ENCODE data around the gene MMP8.

Gene MMP8

GRCh38 chr11:102719620-102720277, 5.0 kb downstream of the MMP8 start:
- DNase-seq, result no peak

- DNase-seq, result no peak
Measured at GRCh38 chr11:102717280-102717679, 7.5 kb downstream of the MMP8 start.

- DNase-seq, result no peak
Measured at GRCh38 chr11:102716527-102716926, 8.2 kb downstream of the MMP8 start.

GRCh38 chr11:102712137-102712536, 12.6 kb downstream of the MMP8 start:
- DNase-seq, result no peak

GRCh38 chr11:102709201-102709945, 15.4 kb downstream of the MMP8 start:
- no peak for DNase-seq

- DNase-seq, result no peak
Measured at GRCh38 chr11:102708654-102709053, 16.1 kb downstream of the MMP8 start.

GRCh38 chr11:102705626-102706025, 19.1 kb downstream of the MMP8 start, which contains the start of gene MMP27:
Gene MMP27, minus strand, starts transcription at chr11:102705769. Its CDS starts 55 bp downstream, at chr11:102705714.
- DNase-seq, result no peak

- DNase-seq, result no peak
Measured at GRCh38 chr11:102704841-102705240, 19.9 kb downstream of the MMP8 start.

GRCh38 chr11:102703826-102704493, 20.8 kb downstream of the MMP8 start:
- no peak for DNase-seq

- DNase-seq, result no peak
Measured at GRCh38 chr11:102695201-102695600, 29.6 kb downstream of the MMP8 start.

GRCh38 chr11:102685754-102686153, 39.0 kb downstream of the MMP8 start:
- no peak for DNase-seq

- no peak for DNase-seq
Measured at GRCh38 chr11:102685338-102685737, 39.4 kb downstream of the MMP8 start.

GRCh38 chr11:102683277-102683676, 41.5 kb downstream of the MMP8 start:
- no peak for DNase-seq

- no peak for DNase-seq
Measured at GRCh38 chr11:102680945-102681344, 43.8 kb downstream of the MMP8 start.

- DNase-seq, result no peak
Measured at GRCh38 chr11:102678022-102678421, 46.7 kb downstream of the MMP8 start.

GRCh38 chr11:102676084-102676483, 48.7 kb downstream of the MMP8 start:
- no peak for DNase-seq

GRCh38 chr11:102669664-102670063, 55.1 kb downstream of the MMP8 start:
- no peak for DNase-seq

- DNase-seq, result no peak
Measured at GRCh38 chr11:102666331-102666957, 58.3 kb downstream of the MMP8 start.

- DNase-seq, result no peak
Measured at GRCh38 chr11:102664001-102664752, 60.6 kb downstream of the MMP8 start.

- DNase-seq, result no peak
Measured at GRCh38 chr11:102662607-102663006, 62.1 kb downstream of the MMP8 start.

Data from activated CD4-positive, alpha-beta T cell treated with anti-CD3 and anti-CD28 coated beads, Interleukin-2, amount 50 U/mL, for 1 hour (primary cell).